H9 (cell line): Measurements from ENCODE around the gene SIGLEC12. TPM values are rescaled to one million over a fixed set of nuclear protein-coding genes. Genes with fewer than 3 reads are reported as not detected.

Experiments
- DNase-seq: peaks from one replicate; pipeline ENCODE4 v3.0.0-alpha.2; 2017
- H2AFZ ChIP-seq: one replicate; pipeline ENCODE4 v1.6.1; 2013; ENCODE audit warnings: mild to moderate bottlenecking, low read length, control low read depth, moderate library complexity
- H2AK5ac ChIP-seq: 2 replicates; pipeline ENCODE4 v1.6.1; 2013; ENCODE audit warnings: low read length, control low read depth, mixed read lengths; ENCODE audit not compliant: insufficient read length
- H2BK120ac ChIP-seq: one replicate; pipeline ENCODE4 v1.6.1; 2013; ENCODE audit warnings: low read depth, mild to moderate bottlenecking, low read length, control low read depth, inconsistent platforms; ENCODE audit not compliant: poor library complexity, severe bottlenecking
- H2BK12ac ChIP-seq: 2 replicates; pipeline ENCODE4 v1.6.1; 2013; ENCODE audit warnings: low read length, control low read depth, mixed read lengths, low read depth; ENCODE audit not compliant: insufficient read length
- H2BK15ac ChIP-seq: 2 replicates; pipeline ENCODE4 v1.6.1; 2013; ENCODE audit warnings: low read depth, low read length, control low read depth
- H2BK20ac ChIP-seq: one replicate; pipeline ENCODE4 v1.6.1; 2013; ENCODE audit warnings: low read depth, mild to moderate bottlenecking, low read length, control low read depth, inconsistent platforms; ENCODE audit not compliant: poor library complexity, severe bottlenecking
- H2BK5ac ChIP-seq: 2 replicates; pipeline ENCODE4 v1.6.1; 2013; ENCODE audit warnings: low read length, control low read depth, mixed read lengths; ENCODE audit not compliant: insufficient read length
- H3K14ac ChIP-seq: 2 replicates; pipeline ENCODE4 v1.6.1; 2013; ENCODE audit warnings: low read length, control low read depth; ENCODE audit not compliant: insufficient read depth
- H3K18ac ChIP-seq: 2 replicates; pipeline ENCODE4 v1.6.1; 2013; ENCODE audit warnings: low read depth, mild to moderate bottlenecking, mixed read lengths, low read length, control low read depth; ENCODE audit not compliant: insufficient read length
- H3K23ac ChIP-seq: 2 replicates; pipeline ENCODE4 v1.6.1; 2013; ENCODE audit warnings: low read length, control low read depth, mixed read lengths, low read depth; ENCODE audit not compliant: insufficient read length
- H3K23me2 ChIP-seq: 2 replicates; pipeline ENCODE4 v1.6.1; 2013; ENCODE audit warnings: low read depth, mild to moderate bottlenecking, mixed read lengths, low read length, control low read depth; ENCODE audit not compliant: insufficient read length, poor library complexity, severe bottlenecking
- H3K27ac ChIP-seq: 2 replicates; pipeline ENCODE4 v1.5.1; 2013; ENCODE audit warnings: low read length, control low read depth, mixed read lengths, low read depth; ENCODE audit not compliant: insufficient read length
- H3K27me3 ChIP-seq: 2 replicates; pipeline ENCODE4 v1.6.1; 2013; ENCODE audit warnings: low read length, control low read depth, inconsistent platforms; ENCODE audit not compliant: insufficient read depth
- H3K4ac ChIP-seq: 2 replicates; pipeline ENCODE4 v1.6.1; 2013; ENCODE audit warnings: low read depth, mild to moderate bottlenecking, control low read depth, inconsistent platforms, low read length, moderate library complexity
- H3K4me1 ChIP-seq: 2 replicates; pipeline ENCODE4 v1.6.1; 2013; ENCODE audit warnings: low read length, control low read depth, inconsistent platforms; ENCODE audit not compliant: insufficient read depth
- H3K4me2 ChIP-seq: 2 replicates; pipeline ENCODE4 v1.6.1; 2013; ENCODE audit warnings: low read length, control low read depth, mixed read lengths; ENCODE audit not compliant: insufficient read length, insufficient read depth
- H3K56ac ChIP-seq: 2 replicates; pipeline ENCODE4 v1.6.1; 2013; ENCODE audit warnings: low read depth, mild to moderate bottlenecking, mixed read lengths, low read length, control low read depth; ENCODE audit not compliant: insufficient read length
- H3K79me1 ChIP-seq: 2 replicates; pipeline ENCODE4 v1.6.1; 2013; ENCODE audit warnings: low read depth, mild to moderate bottlenecking, moderate library complexity, low read length, control low read depth, inconsistent platforms; ENCODE audit not compliant: insufficient read depth, poor library complexity, severe bottlenecking
- H3K79me2 ChIP-seq: 2 replicates; pipeline ENCODE4 v1.6.1; 2013; ENCODE audit warnings: low read length, control low read depth, inconsistent platforms; ENCODE audit not compliant: insufficient read depth
- H3K9ac ChIP-seq: 2 replicates; pipeline ENCODE4 v1.6.1; 2013; ENCODE audit warnings: low read length, control low read depth, mixed read lengths; ENCODE audit not compliant: insufficient read length; ENCODE audit errors: extremely low read depth
- H3K9me3 ChIP-seq: one replicate; pipeline ENCODE4 v1.6.1; 2013; ENCODE audit warnings: low read depth, low read length, inconsistent platforms; ENCODE audit not compliant: control insufficient read depth
- H3T11ph ChIP-seq: one replicate; pipeline ENCODE4 v1.6.1; 2013; ENCODE audit warnings: mild to moderate bottlenecking, low read length, control low read depth, inconsistent platforms
- H4K20me1 ChIP-seq: one replicate; pipeline ENCODE4 v1.6.1; 2013; ENCODE audit not compliant: control insufficient read depth, insufficient read length, insufficient read depth
- H4K5ac ChIP-seq: 2 replicates; pipeline ENCODE4 v1.6.1; 2013; ENCODE audit warnings: low read depth, mild to moderate bottlenecking, mixed read lengths, low read length, control low read depth; ENCODE audit not compliant: insufficient read length
- H4K8ac ChIP-seq: replicated peaks from 2 replicates; pipeline ENCODE4 v1.6.1; 2013; ENCODE audit warnings: low read length, control low read depth, mixed read lengths, low read depth; ENCODE audit not compliant: insufficient read length
- H4K91ac ChIP-seq: 2 replicates; pipeline ENCODE4 v1.6.1; 2013; ENCODE audit warnings: low read depth, mild to moderate bottlenecking, moderate library complexity, mixed read lengths, low read length, control low read depth; ENCODE audit not compliant: insufficient read length
- H3K27ac Mint-ChIP-seq, 3 experiments: 2 replicates in 2 of 3; 3 replicates in 1 of 3; pipeline ENCODE4 v1.8.0; 2020 to 2021; ENCODE audit warnings: mixed read lengths in 3 of 3, mild to moderate bottlenecking in 1 of 3, moderate library complexity in 1 of 3
- H3K27me3 Mint-ChIP-seq: 2 replicates; pipeline ENCODE4 v1.8.0; 2021; ENCODE audit warnings: low read depth, mild to moderate bottlenecking, moderate library complexity, mixed read lengths
- H3K36me3 Mint-ChIP-seq, 3 experiments: 2 replicates in 2 of 3; 3 replicates in 1 of 3; pipeline ENCODE4 v1.8.0; 2020 to 2021; ENCODE audit warnings: low read depth in 3 of 3, mixed read lengths in 3 of 3; ENCODE audit not compliant: insufficient read depth in 1 of 3
- H3K4me1 Mint-ChIP-seq, 2 experiments: 2 replicates each; pipeline ENCODE4 v1.8.0; 2020; ENCODE audit warnings: mixed read lengths in 2 of 2
- H3K4me3 Mint-ChIP-seq, 2 experiments: 2 replicates in 1 of 2; 3 replicates in 1 of 2; pipeline ENCODE4 v1.8.0; 2020 to 2021; ENCODE audit warnings: mild to moderate bottlenecking in 2 of 2, mixed read lengths in 2 of 2, moderate library complexity in 1 of 2
- H3K9me3 Mint-ChIP-seq, 2 experiments: 2 replicates in 1 of 2; 3 replicates in 1 of 2; pipeline ENCODE4 v1.8.0; 2020; ENCODE audit warnings: mild to moderate bottlenecking in 2 of 2, mixed read lengths in 2 of 2, moderate library complexity in 1 of 2
- CTCF ChIP-seq: fragments of 200-600 bp; sonication (generic); conservative IDR thresholded peaks from 3 replicates; pipeline ENCODE4 v1.8.0; 2021; ENCODE audit warnings: antibody characterized with exemption, mild to moderate bottlenecking
- WGBS: extraction: QIAGEN DNeasy Blood & Tissue Kit; methylation state at CpG from one replicate; pipeline ENCODE4 v1.1.7; 2013; ENCODE audit warnings: missing lambda C conversion rate, low lambda C conversion rate, mixed read lengths; ENCODE audit not compliant: insufficient read length; ENCODE audit errors: extremely low coverage; 5-methylcytosine and 5-hydroxymethylcytosine counted together
- total RNA-seq: library from RNA; stranded (reverse); gene quantifications from 2 replicates; pipeline ENCODE4 v1.2.1, GENCODE V29; 2021

SIGLEC12 gene
- total RNA-seq, 1 experiment from 2014 or later = not detected

GRCh38 chr19:51529301-51529700, 27.7 kb upstream of the SIGLEC12 start:
- no peak overlapping the region for H3K4me2 ChIP-seq
- no peak overlapping the region for H2BK5ac ChIP-seq
- H2BK12ac ChIP-seq = no peak overlapping the region
- H4K8ac ChIP-seq = no peak overlapping the region
- no peak overlapping the region for H3K9ac ChIP-seq
- H3K23ac ChIP-seq = no peak overlapping the region
- Mint-ChIP-seq H3K9me3 (peaks cover 46 to 93% of the 10 kb centered on the region in 2 experiments), H3K4me3 (no peak overlapping the region), H3K27ac (no peak overlapping the region), H3K36me3 (no peaks in the 10 kb centered on the region; a peak in 2 of 7 replicates), H3K27me3 (peaks cover 46% of the 10 kb centered on the region), H3K4me1 (peaks cover 0 to 8% of the 10 kb centered on the region in 2 experiments; a peak in 2 of 4 replicates)
- no peaks in the 10 kb centered on the region for H3K4me1 ChIP-seq
- no peaks in the 10 kb centered on the region for H3K23me2 ChIP-seq
- H2BK15ac ChIP-seq = no peak overlapping the region
- no peak for DNase-seq
- no peak overlapping the region for H2AK5ac ChIP-seq
- H3K56ac ChIP-seq = no peak overlapping the region
- H3K79me1 ChIP-seq = no peaks in the 10 kb centered on the region
- no peak overlapping the region for H2AFZ ChIP-seq
- H3K4ac ChIP-seq = no peak overlapping the region
- no peak overlapping the region for H2BK20ac ChIP-seq
- H4K20me1 ChIP-seq = no peaks in the 10 kb centered on the region
- no peak overlapping the region for H3T11ph ChIP-seq
- no peaks in the 10 kb centered on the region for H3K9me3 ChIP-seq
- no peak overlapping the region for H3K27ac ChIP-seq
- no peaks in the 10 kb centered on the region for H3K79me2 ChIP-seq
- H4K5ac ChIP-seq = no peak overlapping the region
- no peak overlapping the region for H3K14ac ChIP-seq
- no peaks in the 10 kb centered on the region for H3K27me3 ChIP-seq
- no peak for TF ChIP-seq CTCF
- no peak overlapping the region for H3K18ac ChIP-seq
- H4K91ac ChIP-seq = no peak overlapping the region
- no CpG with 5 or more reads among the region's 2 CpGs for WGBS
- no peak overlapping the region for H2BK120ac ChIP-seq
